Activated naive CD4-positive, alpha-beta T cell treated with anti-CD3 and anti-CD28 coated beads, Interleukin-2, amount 10 ng/mL, durations not matched to agents 7 days and 5 days (primary cell): Measurements from ENCODE around the gene SLC9A6.

Source experiments
- CTCF ChIA-PET: fragments of 350-600 bp; sonication (Branson Sonifier 250); formaldehyde crosslinking; loops from one replicate; lab custom pipeline; 2021; ENCODE audit warnings: antibody characterized with exemption; lab: Charles Lee
- DNase-seq: peaks from one replicate; pipeline ENCODE4 v3.0.0-alpha.2; 2020
- H3K27ac Mint-ChIP-seq: one replicate; pipeline ENCODE4 v1.8.0; 2021; ENCODE audit warnings: mild to moderate bottlenecking, moderate library complexity, mixed read lengths
- H3K27me3 Mint-ChIP-seq: one replicate; pipeline ENCODE4 v1.8.0; 2021; ENCODE audit warnings: mild to moderate bottlenecking, mixed read lengths
- H3K36me3 Mint-ChIP-seq: one replicate; pipeline ENCODE4 v1.8.0; 2021; ENCODE audit warnings: mixed read lengths
- H3K4me1 Mint-ChIP-seq: one replicate; pipeline ENCODE4 v1.8.0; 2021; ENCODE audit warnings: mixed read lengths
- H3K4me3 Mint-ChIP-seq: one replicate; pipeline ENCODE4 v1.8.0; 2021; ENCODE audit warnings: mild to moderate bottlenecking, moderate library complexity, mixed read lengths
- H3K9me3 Mint-ChIP-seq: one replicate; pipeline ENCODE4 v1.8.0; 2021; ENCODE audit warnings: mixed read lengths

Gene SLC9A6

DNA sequence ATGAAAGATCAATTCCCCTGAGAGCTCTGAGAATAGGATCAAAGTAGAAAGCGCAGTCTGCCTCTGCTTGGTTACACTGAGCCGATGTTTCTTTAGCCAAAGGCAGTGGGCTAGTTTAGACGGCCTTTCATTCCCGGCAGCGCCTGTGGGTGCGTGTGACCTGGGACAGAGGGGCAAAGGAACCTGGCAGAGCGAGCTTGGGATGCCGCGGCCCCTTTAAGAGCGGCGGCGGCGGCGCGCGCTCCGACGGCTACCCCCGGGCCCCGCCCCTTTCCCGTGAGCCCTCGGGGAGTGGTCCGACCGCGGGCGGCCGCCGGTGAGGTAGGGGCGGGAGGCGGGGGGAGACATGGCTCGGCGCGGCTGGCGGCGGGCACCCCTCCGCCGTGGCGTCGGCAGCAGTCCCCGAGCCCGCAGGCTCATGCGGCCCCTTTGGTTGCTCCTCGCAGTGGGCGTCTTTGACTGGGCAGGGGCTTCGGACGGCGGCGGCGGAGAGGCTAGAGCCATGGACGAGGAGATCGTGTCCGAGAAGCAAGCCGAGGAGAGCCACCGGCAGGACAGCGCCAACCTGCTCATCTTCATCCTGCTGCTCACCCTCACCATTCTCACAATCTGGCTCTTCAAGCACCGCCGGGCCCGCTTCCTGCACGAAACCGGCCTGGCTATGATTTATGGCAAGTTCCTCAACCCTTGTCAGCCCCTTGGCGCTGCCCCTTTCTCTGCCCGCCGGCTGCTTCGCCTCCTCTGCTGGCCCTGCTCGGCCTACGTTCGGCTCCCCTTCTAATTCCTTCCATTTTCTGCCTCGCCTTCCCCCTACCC is at the start of gene SLC9A6:
SLC9A6 (plus strand) TSS at position 279 of the 816 bp plus-strand sequence; CDS start at position 503, 224 bp downstream.
- Mint-ChIP-seq H3K27ac (peak within 1 kb of the TSS; percentile 88), H3K36me3 (peaks cover 8% of the 10 kb centered on the region), H3K9me3 (no peaks in the 10 kb centered on the region), H3K4me1 (peaks cover 59% of the 10 kb centered on the region), H3K4me3 (peak within 1 kb of the TSS; percentile 93), H3K27me3 (no peaks in the 10 kb centered on the region)
- peak; percentile 76 for DNase-seq
- CTCF ChIA-PET, result no interaction called here

GRCh38 chrX:135944486-135944885 is 40.7 kb upstream of the SLC9A6 start:
- DNase-seq, result no peak
- CTCF ChIA-PET, result no interaction called here
- Mint-ChIP-seq H3K9me3 (peaks cover 1% of the 10 kb centered on the region), H3K4me1 (no peaks in the 10 kb centered on the region), H3K4me3 (no peak overlapping the region), H3K36me3 (no peaks in the 10 kb centered on the region), H3K27me3 (no peaks in the 10 kb centered on the region), H3K27ac (no peak overlapping the region)

DNA sequence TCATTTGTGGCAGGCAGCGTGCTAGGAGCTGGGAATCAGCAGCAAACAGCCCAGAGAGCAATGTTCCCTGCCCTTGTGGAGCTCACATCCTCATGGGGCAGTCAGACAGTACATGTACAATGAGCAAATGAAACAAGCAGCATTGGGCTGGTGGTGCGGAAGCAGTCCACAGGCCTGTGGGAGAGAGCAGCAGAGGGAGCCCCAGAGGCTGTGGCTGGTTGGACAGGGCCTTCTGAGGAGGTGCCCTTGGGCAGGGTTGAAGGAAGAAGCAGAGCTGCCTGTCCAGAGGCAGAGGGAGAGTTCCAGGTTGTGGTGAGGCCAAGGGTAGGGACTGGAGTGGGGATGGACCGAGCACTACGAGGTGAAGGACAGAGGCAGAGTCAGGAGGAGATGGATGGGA is 33.9 kb upstream of the SLC9A6 start:
- no peak overlapping the region for H3K4me3 Mint-ChIP-seq
- H3K9me3 Mint-ChIP-seq, result no peaks in the 10 kb centered on the region
- H3K36me3 Mint-ChIP-seq, result no peaks in the 10 kb centered on the region
- H3K27ac Mint-ChIP-seq, result no peak overlapping the region
- H3K4me1 Mint-ChIP-seq, result no peaks in the 10 kb centered on the region
- DNase-seq, result no peak
- CTCF ChIA-PET, result no interaction called here
- H3K27me3 Mint-ChIP-seq, result no peaks in the 10 kb centered on the region

GRCh38 chrX:135973025-135973547 is 12.1 kb upstream of the SLC9A6 start:
- peak overlapping the region; percentile 98 for H3K27ac Mint-ChIP-seq
- H3K36me3 Mint-ChIP-seq, result peaks cover 1% of the 10 kb centered on the region
- H3K9me3 Mint-ChIP-seq, result no peaks in the 10 kb centered on the region
- peak overlapping the region; percentile 87 for H3K4me3 Mint-ChIP-seq
- no peak for DNase-seq
- peaks cover 31% of the 10 kb centered on the region for H3K4me1 Mint-ChIP-seq
- CTCF ChIA-PET, result interaction anchor here (1.6 kb wide), 1 partner anchor 8 kb away, joined by 3 read pairs; no protein-coding TSS in a partner anchor
- H3K27me3 Mint-ChIP-seq, result peaks cover 4% of the 10 kb centered on the region

DNA sequence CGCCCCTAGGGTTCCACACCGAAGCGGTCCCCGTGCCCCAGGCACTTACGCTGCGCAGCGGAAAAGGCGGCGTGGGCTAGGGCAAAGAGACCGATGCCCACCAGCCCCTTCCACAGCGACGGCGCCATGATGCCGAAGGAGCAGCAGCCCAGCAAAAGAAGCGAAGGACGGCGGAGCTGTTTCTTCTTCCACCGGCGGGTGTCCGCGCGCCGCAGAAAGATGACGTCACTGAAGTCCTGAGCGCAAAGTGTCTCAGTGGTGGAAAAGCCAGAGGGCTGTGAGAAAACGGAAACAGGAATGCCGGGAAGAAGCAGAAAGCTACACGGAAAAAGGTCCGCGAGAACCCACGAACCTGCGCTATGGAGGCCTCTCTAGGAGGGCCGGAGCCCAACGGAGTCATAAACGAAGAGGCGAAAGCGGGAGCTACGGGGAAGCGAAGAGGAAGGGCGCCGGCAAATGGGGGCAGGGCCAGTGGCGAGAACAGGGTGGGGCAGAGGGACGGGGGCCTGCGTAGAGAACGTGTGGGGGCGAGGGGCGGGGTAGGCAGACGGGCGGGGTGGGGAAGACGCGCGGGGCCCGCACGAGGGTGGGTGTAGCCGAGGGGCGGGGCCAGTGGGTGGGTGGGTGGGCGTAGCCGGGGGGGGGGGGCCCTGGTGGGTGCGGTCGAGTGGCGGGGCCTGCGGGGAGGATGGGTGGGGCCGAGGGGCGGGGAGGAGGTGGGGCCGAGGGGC is 11.5 kb upstream of the SLC9A6 start, which contains the start of gene MMGT1:
MMGT1 (minus strand) TSS at position 441 of the 731 bp plus-strand sequence; CDS start at position 128, 313 bp downstream.
- peak; percentile 89 for DNase-seq
- Mint-ChIP-seq H3K27ac (peak within 1 kb of the TSS; percentile 98), H3K36me3 (peaks cover 1% of the 10 kb centered on the region), H3K27me3 (peaks cover 4% of the 10 kb centered on the region), H3K4me3 (peak within 1 kb of the TSS; percentile 87), H3K9me3 (no peaks in the 10 kb centered on the region), H3K4me1 (peaks cover 31% of the 10 kb centered on the region)
- CTCF ChIA-PET, result interaction anchor here (1.6 kb wide), 1 partner anchor 9 kb away, joined by 3 read pairs; no protein-coding TSS in a partner anchor

- Mint-ChIP-seq H3K4me3 (peak overlapping the region; percentile 66), H3K4me1 (peaks cover 31% of the 10 kb centered on the region), H3K27me3 (peaks cover 4% of the 10 kb centered on the region), H3K9me3 (no peaks in the 10 kb centered on the region), H3K36me3 (peaks cover 1% of the 10 kb centered on the region), H3K27ac (peak overlapping the region; percentile 72)
- CTCF ChIA-PET, result interaction anchor here (1.6 kb wide), 1 partner anchor 9 kb away, joined by 3 read pairs; no protein-coding TSS in a partner anchor
- peak; percentile 76 for DNase-seq
Measured at GRCh38 chrX:135974279-135974856, 10.9 kb upstream of the SLC9A6 start.

GRCh38 chrX:135975421-135975820 is 9.8 kb upstream of the SLC9A6 start:
- peaks cover 31% of the 10 kb centered on the region for H3K4me1 Mint-ChIP-seq
- CTCF ChIA-PET, result no interaction called here
- no peak overlapping the region for H3K27ac Mint-ChIP-seq
- H3K9me3 Mint-ChIP-seq, result no peaks in the 10 kb centered on the region
- peaks cover 4% of the 10 kb centered on the region for H3K27me3 Mint-ChIP-seq
- peaks cover 1% of the 10 kb centered on the region for H3K36me3 Mint-ChIP-seq
- no peak for DNase-seq
- H3K4me3 Mint-ChIP-seq, result no peak overlapping the region

DNA sequence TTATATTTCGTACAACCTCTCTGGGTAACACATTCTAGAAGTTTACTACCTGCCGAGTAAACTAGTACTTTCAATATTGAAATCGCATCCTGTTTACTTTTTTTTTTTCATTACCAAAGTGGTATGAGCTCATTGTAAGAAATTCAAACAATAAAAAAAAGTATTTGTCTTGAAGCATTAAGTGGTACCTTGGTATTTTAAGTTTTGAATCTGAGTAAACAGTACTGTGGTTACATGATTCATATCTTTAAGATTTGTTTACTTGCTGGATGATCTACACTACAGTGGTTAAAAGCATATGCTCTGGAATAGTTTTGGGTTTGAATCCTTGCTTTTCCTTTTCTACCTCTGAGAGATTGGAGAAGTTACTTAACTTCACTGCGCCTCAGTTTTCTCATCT is 7.6 kb upstream of the SLC9A6 start:
- H3K4me3 Mint-ChIP-seq, result no peak overlapping the region
- peaks cover 4% of the 10 kb centered on the region for H3K27me3 Mint-ChIP-seq
- H3K27ac Mint-ChIP-seq, result no peak overlapping the region
- peaks cover 32% of the 10 kb centered on the region for H3K4me1 Mint-ChIP-seq
- peaks cover 1% of the 10 kb centered on the region for H3K36me3 Mint-ChIP-seq
- H3K9me3 Mint-ChIP-seq, result no peaks in the 10 kb centered on the region
- DNase-seq, result no peak
- CTCF ChIA-PET, result no interaction called here

DNA sequence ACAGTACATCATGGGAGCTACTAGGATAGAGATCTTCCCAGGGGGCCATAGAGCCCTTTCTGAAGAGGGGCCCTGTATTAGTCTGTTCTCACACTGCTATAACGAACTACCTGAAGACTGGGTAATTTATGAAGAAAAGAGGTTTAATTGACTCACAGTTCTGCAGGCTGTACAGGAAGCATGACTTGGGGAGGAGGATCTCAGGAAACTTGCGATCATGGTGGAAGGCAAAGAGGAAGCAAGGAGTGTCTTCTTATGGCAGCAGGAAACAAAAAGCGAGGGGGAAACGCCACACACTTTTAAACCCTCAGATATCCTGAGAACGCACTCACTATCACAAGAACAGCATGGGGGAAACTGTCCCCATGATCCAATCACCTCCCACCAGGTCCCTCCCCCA is 4.2 kb upstream of the SLC9A6 start:
- H3K27me3 Mint-ChIP-seq, result no peaks in the 10 kb centered on the region
- H3K36me3 Mint-ChIP-seq, result peaks cover 1% of the 10 kb centered on the region
- no peak for DNase-seq
- H3K4me1 Mint-ChIP-seq, result peaks cover 42% of the 10 kb centered on the region
- CTCF ChIA-PET, result no interaction called here
- no peak overlapping the region for H3K27ac Mint-ChIP-seq
- H3K4me3 Mint-ChIP-seq, result no peak overlapping the region
- H3K9me3 Mint-ChIP-seq, result no peaks in the 10 kb centered on the region

GRCh38 chrX:135981668-135982067 is 3.6 kb upstream of the SLC9A6 start:
- peaks cover 1% of the 10 kb centered on the region for H3K36me3 Mint-ChIP-seq
- CTCF ChIA-PET, result no interaction called here
- peaks cover 45% of the 10 kb centered on the region for H3K4me1 Mint-ChIP-seq
- H3K27ac Mint-ChIP-seq, result no peak overlapping the region
- no peak overlapping the region for H3K4me3 Mint-ChIP-seq
- DNase-seq, result no peak
- no peaks in the 10 kb centered on the region for H3K27me3 Mint-ChIP-seq
- no peaks in the 10 kb centered on the region for H3K9me3 Mint-ChIP-seq

GRCh38 chrX:135982860-135983259 is 2.4 kb upstream of the SLC9A6 start:
- CTCF ChIA-PET, result no interaction called here
- Mint-ChIP-seq H3K36me3 (peaks cover 3% of the 10 kb centered on the region), H3K4me3 (peak overlapping the region; percentile 93), H3K9me3 (no peaks in the 10 kb centered on the region), H3K27ac (peak overlapping the region; percentile 79), H3K27me3 (no peaks in the 10 kb centered on the region), H3K4me1 (peaks cover 50% of the 10 kb centered on the region)
- no peak for DNase-seq

DNA sequence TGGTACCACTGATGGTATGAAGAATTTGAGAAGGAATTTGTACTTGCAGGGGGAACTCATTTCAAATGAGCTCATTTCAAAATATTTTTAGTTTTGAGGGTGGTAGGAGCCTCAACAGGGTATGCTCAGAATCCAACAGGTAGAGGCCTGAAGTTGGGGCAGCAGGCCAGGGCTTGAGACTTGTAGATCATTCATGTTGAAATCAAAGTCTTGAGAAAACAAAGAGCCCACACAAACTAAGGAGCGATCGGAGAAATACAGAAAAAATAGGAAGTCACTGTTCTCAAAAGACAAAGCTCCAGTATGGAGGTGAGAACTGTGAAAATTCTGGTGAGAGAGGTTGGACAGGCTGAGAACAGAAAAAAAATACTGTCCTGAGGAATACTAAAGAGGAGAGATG is 979 bp upstream of the SLC9A6 start:
- Mint-ChIP-seq H3K4me1 (peaks cover 57% of the 10 kb centered on the region), H3K27me3 (no peaks in the 10 kb centered on the region), H3K36me3 (peaks cover 3% of the 10 kb centered on the region), H3K9me3 (no peaks in the 10 kb centered on the region), H3K4me3 (peak overlapping the region; percentile 93), H3K27ac (peak overlapping the region; percentile 79)
- CTCF ChIA-PET, result no interaction called here
- no peak for DNase-seq

DNA sequence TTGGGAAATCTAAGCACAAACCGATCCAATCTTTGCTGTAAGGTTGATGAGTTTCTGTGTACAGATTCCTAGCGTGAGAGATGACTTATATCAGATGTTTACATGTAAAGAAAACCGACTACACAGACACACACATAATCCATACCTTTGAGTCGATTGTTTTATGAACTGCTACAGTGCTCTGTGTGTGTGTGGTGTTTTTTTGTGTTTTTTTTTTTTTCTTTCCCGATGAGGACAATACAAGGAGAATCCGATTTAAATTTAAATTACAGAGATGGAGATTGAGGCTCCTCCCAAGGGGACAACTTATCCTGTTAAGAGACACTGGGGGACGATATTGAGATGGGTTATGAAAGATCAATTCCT is 461 bp upstream of the SLC9A6 start:
- no peaks in the 10 kb centered on the region for H3K9me3 Mint-ChIP-seq
- peaks cover 8% of the 10 kb centered on the region for H3K36me3 Mint-ChIP-seq
- H3K27me3 Mint-ChIP-seq, result no peaks in the 10 kb centered on the region
- CTCF ChIA-PET, result no interaction called here
- no peak for DNase-seq
- peak overlapping the region; percentile 79 for H3K27ac Mint-ChIP-seq
- peak overlapping the region; percentile 93 for H3K4me3 Mint-ChIP-seq
- H3K4me1 Mint-ChIP-seq, result peaks cover 59% of the 10 kb centered on the region

- Mint-ChIP-seq H3K27ac (peak overlapping the region; percentile 88), H3K27me3 (no peaks in the 10 kb centered on the region), H3K4me3 (peak overlapping the region; percentile 93), H3K9me3 (no peaks in the 10 kb centered on the region), H3K36me3 (peaks cover 10% of the 10 kb centered on the region), H3K4me1 (peaks cover 58% of the 10 kb centered on the region)
- CTCF ChIA-PET, result no interaction called here
- no peak for DNase-seq
Measured at GRCh38 chrX:135985973-135986310, 707 bp downstream of the SLC9A6 start.
